GM19035 (cell line): ENCODE results near the gene BHLHA15.
"Not testable (repeated sequence)": the region's sequence is repeated elsewhere in the genome, so short reads cannot be mapped to it uniquely, and the experiment has no call there.

Experiments
- ATAC-seq: cut with Tn5 transposase; IDR thresholded peaks from one replicate; pipeline ENCODE4 v1.9.1; 2021; ENCODE audit not compliant: unreplicated experiment

Gene BHLHA15

GRCh38 chr7:98206451-98207330, 4.5 kb upstream of the BHLHA15 start:
- no peak for ATAC-seq

GRCh38 chr7:98209166-98209920, 1.9 kb upstream of the BHLHA15 start:
- ATAC-seq: no peak

GRCh38 chr7:98210513-98211220, 572 bp upstream of the BHLHA15 start:
- ATAC-seq: no peak

DNA sequence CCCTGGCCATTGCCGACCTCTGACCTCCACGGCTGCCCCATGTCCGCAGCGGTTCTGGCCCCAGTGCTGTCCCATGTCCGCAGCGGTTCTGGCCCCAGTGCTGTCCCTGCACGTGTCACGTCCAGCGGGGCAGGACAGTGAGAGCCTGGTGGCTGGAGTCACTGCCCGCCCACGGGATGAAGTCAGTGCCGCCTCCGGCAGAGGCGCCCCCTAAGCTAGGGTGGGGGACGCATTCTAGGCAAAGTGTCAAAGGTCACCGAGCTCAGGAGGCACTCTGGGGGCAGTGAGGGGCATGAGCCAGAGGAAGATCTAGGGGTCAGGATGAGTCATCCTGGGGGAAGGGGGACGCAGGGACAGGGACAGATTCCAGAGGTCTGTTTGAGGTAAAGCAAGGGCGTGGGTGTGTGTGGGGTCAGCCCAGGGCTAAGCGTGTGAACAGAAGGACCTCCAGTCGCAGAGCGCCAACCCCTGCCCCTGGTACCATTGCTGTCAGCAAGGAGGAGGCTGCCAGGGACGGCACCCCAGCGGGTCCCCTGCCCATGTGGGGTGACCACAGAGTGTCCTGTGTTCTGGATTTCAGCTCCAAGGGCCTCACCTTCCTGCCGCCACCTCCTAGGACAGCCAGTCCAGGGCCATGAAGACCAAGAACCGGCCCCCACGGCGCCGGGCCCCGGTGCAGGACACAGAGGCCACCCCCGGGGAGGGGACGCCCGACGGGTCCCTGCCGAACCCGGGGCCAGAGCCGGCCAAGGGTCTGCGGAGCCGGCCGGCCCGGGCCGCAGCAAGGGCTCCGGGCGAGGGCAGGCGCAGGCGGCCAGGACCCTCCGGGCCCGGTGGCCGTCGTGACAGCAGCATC, 665 bp downstream of the BHLHA15 start:
- ATAC-seq: no peak

GRCh38 chr7:98212532-98213041, 1.3 kb downstream of the BHLHA15 start:
- no peak for ATAC-seq

DNA sequence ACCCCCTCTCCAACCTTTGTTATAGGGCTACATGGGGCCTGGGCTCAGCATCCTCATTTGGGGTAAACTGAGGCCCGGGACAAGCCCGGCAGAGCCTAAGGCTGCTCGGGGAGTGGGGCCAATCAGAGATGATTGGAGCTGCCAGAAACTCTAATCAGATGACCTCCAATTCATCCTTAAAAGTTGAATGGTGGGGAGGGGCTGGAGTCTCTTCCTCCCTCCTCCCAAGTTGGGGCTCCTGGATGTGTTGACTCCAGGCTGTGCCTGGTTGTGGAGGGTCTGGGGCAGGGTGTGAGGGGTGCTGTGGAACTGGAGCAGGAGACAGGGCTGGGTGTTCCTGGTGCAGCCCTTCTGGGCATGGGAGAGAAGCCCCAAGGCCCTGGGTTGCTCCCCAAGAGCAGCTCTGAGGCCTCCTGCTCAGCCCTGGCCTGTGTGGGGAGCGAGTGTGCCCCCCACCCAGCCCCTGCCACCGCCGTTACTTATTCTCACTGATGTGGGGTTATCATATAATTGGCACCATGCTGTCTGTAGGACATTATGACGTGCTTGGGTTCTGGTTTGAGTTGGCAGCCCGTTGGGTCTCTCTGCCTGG, 2.2 kb downstream of the BHLHA15 start:
- no peak for ATAC-seq

DNA sequence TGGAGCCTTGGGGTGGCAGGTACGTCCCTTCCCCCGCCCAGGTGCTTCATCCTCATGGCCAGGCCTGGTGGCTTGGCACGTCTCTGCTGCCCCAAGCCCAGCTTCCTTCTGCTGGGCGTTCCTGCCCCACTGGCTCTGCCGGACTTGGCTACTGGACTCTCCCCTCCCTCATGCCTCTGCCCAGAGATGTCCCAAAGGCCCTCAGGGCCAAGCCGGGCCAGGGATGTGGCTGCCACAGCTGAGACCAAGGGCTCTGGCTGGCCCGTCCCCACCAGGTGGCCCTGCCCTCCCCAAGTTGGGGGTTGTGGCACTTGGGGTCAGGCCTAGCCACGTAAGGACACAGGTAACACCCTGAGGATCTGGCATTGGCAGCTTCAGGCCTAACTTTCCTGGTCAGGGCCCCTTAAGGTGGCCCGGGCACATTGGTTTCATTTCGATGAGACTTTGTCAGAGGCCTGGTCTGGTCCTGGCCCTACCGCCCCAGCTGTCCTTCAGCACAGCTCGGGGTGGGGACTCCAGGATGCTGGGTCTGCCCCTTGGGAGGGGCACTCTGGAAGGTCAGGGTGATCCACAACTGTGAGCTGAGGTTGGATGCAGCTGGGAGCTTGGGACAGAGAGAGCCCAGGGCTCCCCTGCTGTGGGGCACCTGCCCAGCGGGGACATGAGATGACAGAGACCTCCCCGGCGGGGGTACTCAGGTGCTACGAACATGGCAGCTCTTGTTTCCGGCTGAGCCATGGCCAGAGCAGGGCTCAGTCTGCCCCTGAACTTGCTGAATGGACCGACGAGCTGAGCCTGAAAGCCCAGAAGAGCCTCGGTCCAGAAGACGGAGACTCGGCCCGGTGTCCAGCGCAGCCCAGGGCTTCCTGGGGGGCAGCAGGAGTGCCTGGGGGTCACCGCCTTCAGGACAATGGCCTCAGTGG, 2.9 kb downstream of the BHLHA15 start:
- ATAC-seq: no peak

DNA sequence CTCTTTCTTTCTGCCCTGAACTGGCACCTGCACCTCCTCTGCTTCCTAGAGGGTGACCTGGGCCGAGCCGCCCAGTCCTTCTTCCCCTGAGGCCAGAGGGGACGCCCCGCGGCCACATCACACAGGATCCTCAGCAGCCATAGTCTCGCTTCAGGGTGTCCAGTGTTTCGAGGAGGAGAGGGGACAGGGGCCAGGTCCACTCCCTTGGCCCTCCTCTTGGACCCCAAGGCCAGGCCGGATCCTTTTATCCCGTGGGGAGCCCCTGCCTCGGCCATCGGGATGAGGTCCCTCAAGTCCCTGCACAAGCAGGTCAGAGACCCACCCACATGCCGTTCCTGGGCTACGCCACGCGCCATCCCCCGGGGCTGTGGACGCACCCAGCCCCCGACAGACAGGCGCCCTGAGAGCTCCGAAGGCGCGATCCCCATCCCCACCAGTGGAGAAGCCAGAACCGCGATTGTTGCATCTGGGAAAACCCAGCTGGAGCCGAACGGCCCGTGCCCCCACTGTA, 3.6 kb downstream of the BHLHA15 start:
- no peak for ATAC-seq

DNA sequence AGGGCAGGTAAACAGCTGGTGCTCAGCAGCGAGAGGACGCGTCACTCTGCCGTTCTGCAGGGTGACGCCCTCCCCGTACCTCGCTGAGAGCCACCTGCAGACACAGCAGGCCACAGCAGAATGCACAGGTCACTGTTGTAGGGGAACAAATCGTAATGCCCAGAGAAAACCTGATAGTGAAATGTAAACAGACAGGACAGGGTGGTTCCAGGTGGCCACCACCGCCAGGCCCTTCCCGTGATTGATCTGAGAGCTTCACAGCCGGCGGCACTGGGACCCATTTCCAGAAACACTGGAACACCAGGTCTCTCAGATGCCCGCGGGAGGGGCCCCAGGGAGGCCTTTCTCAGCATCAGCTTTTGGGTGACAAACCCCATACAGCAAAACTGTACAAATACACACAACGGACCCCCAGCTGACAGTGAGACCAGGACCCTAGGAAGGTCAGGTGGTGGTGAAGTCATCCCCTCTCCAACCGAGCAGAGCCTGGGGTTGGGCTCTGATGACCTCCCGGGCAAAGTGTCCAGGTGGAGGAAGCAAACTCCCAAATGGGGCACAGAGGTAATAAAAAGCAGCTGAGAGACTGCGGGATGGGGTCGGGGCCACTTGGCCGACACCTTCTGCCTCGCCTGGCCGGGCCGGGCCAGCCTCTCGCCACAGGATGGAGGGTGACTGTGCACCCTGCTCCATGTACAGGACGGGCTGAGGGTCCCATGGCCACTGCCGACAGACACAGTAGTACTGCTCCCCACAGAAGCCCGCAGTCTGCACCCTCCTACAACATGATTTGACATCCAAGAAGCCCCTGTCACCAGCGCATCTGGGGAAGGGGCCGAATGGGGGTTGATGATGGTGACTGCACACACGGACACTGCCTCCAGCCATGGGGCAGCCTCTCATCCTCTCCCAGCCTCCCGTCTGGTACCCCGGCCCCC, 4.6 kb downstream of the BHLHA15 start:
- ATAC-seq: no peak

DNA sequence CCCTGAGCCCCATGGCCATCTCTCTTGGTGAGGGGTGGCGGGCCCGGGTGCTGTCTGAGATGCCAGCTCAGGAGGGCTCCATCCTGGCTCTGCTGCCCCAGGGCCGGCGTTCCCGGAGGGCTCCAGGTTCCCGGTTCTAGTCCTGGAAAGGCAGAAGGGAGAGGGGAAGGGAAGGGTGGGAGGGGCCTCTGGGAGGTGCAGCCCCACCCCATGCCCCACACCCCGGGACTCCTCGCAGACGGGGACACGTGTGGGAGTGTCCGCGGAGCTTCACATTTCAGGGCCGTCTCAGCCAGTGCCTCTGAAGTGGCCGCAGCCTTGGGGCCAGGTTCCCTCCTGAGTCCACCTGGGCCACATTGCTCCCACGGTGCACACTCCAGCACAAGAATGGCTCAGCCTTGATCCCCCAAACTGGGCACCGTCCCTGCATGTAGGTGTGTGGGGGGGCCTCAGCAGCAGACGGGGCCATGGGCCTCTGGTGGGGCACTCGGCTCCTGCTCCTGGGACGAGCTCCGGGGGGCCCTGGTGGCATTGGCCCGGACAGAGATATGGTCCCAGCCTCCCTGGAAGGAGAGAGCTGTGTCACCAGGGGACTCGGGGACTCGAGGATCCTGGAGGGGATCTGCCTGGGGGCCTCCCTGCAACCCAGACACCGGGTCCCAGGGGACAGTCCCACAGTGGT, 5.8 kb downstream of the BHLHA15 start:
- ATAC-seq: no peak

GRCh38 chr7:98217623-98218582, 6.7 kb downstream of the BHLHA15 start:
- no peak for ATAC-seq

- not testable (repeated sequence) for ATAC-seq
These were observed 8.1 kb downstream of the BHLHA15 start for GRCh38 chr7:98219382-98219781.

DNA sequence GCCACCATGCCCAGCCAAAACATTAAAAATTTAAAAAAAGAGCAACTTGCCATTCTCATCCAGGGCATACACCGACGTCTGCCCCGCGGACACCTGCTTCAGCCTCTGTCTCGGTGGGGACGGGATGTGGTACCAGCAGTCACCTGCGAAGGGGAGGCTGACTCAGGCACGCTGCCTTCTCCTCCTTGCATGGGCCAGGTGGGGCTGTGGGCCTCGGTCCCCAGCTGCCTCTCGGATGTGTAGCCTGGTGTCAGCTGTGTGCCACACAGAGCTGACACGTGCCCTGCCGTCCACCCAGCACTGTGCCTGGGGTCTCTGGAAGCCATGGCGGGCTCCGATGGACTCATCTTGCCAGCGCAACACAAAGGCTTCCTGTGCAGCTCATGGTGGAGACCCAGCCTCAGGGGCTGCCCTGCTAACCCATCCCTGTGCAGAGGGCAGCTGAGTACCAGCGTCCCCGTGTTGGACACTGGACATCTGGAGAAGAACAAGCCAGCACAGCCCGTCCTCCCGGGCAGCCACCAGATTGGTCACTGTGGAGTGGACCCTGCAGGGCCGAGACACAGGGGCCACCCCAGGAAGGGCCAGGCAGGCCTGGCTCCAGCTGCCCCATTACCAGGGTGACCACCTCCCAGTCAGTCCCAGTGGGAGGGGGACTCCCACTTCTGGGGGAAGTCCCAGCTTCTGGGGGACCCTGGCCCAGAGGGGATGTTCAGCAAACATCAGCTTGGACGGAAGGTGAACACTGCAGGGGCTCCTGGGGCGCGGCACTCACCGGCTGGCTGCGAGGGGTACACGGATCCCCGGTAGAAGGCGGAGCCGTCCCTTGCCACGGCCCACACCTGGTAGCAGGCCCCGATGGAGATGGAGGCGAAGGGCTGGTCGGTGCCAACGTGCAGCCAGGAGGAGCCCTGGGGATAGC, 10.6 kb downstream of the BHLHA15 start:
- no peak for ATAC-seq

DNA sequence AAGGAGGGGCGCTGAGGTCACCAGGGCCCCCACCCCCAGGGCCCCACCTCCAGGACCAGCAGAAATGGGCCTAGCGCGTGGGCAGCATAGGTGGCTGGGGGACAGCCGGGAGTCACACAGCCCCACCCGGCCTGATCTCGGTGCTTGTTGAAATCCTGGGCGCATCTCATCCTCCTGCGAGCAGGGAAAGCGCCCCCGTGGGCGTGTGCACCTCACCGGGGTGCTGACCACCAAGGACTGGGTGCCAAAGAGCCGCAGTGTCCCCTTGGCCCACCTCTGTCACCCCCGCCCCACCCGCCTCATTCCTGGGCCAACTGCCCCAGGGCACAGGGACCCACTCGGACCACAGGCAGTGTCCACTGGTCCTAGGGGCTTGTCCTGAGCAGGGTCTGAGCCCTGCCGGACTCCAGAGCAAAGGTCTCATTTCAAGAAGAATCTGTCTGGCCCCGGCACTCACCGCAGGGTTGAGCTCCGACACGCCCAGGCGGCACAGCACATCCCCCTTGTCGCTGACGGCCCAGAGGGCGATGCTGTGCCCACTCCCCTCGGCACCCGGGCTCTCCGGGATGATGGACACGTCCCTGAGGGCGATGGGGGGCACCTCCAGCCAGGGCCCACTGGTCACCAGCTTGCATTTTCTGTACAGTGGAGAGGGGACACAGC, 11.4 kb downstream of the BHLHA15 start:
- ATAC-seq: no peak
